ENCODE data around the gene CDK13. TPM values are rescaled to one million over a fixed set of nuclear protein-coding genes. Genes with fewer than 3 reads are reported as not detected.
"Not testable (repeated sequence)": the region's sequence is repeated elsewhere in the genome, so short reads cannot be mapped to it uniquely, and the experiment has no call there.

CDK13 gene
- total RNA-seq, 1 donor from 2014 or later: 68.6 TPM

- no peak for DNase-seq (ENCODE audit: low spot score in 2 of 2)
- Histone ChIP-seq H3K27ac (peak overlapping the region; percentile 87 to 90), H3K36me3 (no peaks in the 10 kb centered on the region), H3K9me3 (no peaks in the 10 kb centered on the region), H3K4me1 (peaks cover 0 to 19% of the 10 kb centered on the region in 2 donors), H3K27me3 (no peaks in the 10 kb centered on the region), H3K4me3 (peak overlapping the region; percentile 70 to 89)
- intact Hi-C loops (cut with DNase I): no loop called here
- TF ChIP-seq CTCF (IDR thresholded peaks at IDR 0.05): no peak
Measured at GRCh38 chr7:40135317-40135610, 185.2 kb downstream of the CDK13 start.

- peaks cover 0 to 14% of the 10 kb centered on the region in 2 donors for H3K4me1 ChIP-seq
- H3K4me3 ChIP-seq: no peak overlapping the region
- DNase-seq (ENCODE audit: low spot score in 2 of 2): no peak
- intact Hi-C loops (cut with DNase I): no loop called here
- H3K9me3 ChIP-seq: no peaks in the 10 kb centered on the region
- H3K36me3 ChIP-seq: no peaks in the 10 kb centered on the region
- H3K27me3 ChIP-seq: no peaks in the 10 kb centered on the region
- no peak overlapping the region for H3K27ac ChIP-seq
- no peak for TF ChIP-seq CTCF (IDR thresholded peaks at IDR 0.05)
Measured at GRCh38 chr7:40137563-40137962, 187.5 kb downstream of the CDK13 start.

- no peak overlapping the region for H3K27ac ChIP-seq
Measured at GRCh38 chr7:40138973-40139372, 188.9 kb downstream of the CDK13 start.

DNA sequence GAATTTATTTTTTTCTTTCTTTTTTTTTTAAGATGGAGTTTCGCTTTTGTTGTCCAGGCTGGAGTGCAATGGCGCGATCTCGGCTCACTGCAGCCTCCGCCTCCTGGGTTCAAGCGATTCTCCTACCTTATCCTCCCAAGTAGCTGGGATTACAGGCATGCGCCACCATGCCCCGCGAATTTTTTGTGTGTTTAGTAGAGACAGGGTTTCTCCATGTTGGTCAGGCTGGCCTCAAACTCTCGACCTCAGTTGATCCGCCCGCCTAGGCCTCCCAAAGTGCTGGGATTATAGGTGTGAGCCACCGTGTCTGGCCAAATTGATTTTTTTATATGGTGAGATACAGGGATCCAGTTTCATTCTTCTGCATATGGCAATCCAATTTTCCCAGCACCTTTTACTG is 189.8 kb downstream of the CDK13 start:
- H3K27ac ChIP-seq; H3K27me3 ChIP-seq; DNase-seq (ENCODE audit: low spot score in 2 of 2); H3K9me3 ChIP-seq; H3K36me3 ChIP-seq; H3K4me1 ChIP-seq; intact Hi-C loops (cut with DNase I); H3K4me3 ChIP-seq: not testable (repeated sequence)

More at GRCh38 chr7:40138973-40139372, 188.9 kb downstream of the CDK13 start:
- no peak for DNase-seq (ENCODE audit: low spot score in 2 of 2)
- intact Hi-C loops (cut with DNase I): no loop called here
- no peaks in the 10 kb centered on the region for H3K27me3 ChIP-seq
- H3K9me3 ChIP-seq: no peaks in the 10 kb centered on the region
- peaks cover 0 to 4% of the 10 kb centered on the region in 2 donors for H3K4me1 ChIP-seq
- no peak overlapping the region for H3K4me3 ChIP-seq
- TF ChIP-seq CTCF (IDR thresholded peaks at IDR 0.05): no peak
- no peaks in the 10 kb centered on the region for H3K36me3 ChIP-seq

GRCh38 chr7:40141916-40142315 is 191.9 kb downstream of the CDK13 start:
- H3K9me3 ChIP-seq; H3K4me3 ChIP-seq; H3K4me1 ChIP-seq; DNase-seq (ENCODE audit: low spot score in 2 of 2); intact Hi-C loops (cut with DNase I); H3K27ac ChIP-seq; H3K27me3 ChIP-seq; H3K36me3 ChIP-seq: not testable (repeated sequence)

- H3K4me3 ChIP-seq; H3K27ac ChIP-seq; H3K36me3 ChIP-seq; intact Hi-C loops (cut with DNase I); H3K27me3 ChIP-seq; H3K4me1 ChIP-seq; DNase-seq (ENCODE audit: low spot score in 2 of 2); H3K9me3 ChIP-seq: not testable (repeated sequence)
Measured at GRCh38 chr7:40145596-40146130, 195.6 kb downstream of the CDK13 start.

DNA sequence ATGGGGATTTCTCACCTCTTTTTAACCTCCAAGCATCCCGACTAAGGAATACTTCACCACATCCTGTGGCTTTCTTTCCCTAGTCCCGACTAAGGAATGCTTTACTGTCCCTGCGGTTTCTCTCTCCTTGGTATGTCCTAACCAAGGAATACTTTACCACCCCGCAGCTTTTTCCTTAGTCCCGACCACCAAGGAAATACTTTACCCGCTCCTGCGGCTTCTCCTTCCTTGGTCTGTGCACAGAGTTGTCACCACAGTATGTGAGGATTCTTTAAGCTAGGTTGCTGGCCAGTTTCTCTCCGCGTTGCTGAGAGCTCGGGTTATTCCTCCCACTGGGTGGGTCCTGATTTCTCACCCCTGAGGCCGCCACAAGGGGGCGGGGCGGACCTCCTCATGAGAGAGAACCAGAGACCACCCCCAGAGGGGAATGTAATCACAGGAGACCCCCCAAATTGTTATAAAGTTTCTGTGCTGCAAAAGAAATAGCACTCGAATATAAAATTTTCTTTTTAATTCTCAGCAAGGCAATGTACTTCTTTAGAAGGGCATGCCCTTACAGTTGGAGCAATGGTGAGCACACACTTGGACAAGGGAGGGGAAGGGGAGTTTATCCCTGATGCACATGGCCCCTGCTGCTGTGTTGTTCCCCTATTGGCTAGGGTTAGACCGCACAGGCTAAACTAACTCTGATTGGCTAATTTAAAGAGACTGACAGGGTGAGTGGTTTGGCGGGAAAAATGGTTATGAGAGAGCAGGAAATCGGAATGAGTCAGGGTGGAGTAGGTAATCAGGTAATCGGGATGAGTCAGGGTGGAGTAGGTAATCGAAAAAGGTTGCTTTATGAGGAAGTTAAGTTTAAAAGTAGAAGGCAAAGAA is 197.6 kb downstream of the CDK13 start:
- Histone ChIP-seq H3K9me3 (no peaks in the 10 kb centered on the region), H3K27ac (no peak overlapping the region), H3K4me1 (no peaks in the 10 kb centered on the region), H3K27me3 (no peaks in the 10 kb centered on the region), H3K4me3 (no peak overlapping the region), H3K36me3 (no peaks in the 10 kb centered on the region)
- intact Hi-C loops (cut with DNase I): no loop called here
- DNase-seq (ENCODE audit: low spot score in 2 of 2): no peak
- TF ChIP-seq CTCF (IDR thresholded peaks at IDR 0.05): no peak

- H3K4me1 ChIP-seq; intact Hi-C loops (cut with DNase I); H3K36me3 ChIP-seq; H3K4me3 ChIP-seq; H3K27ac ChIP-seq; H3K9me3 ChIP-seq; H3K27me3 ChIP-seq; DNase-seq (ENCODE audit: low spot score in 2 of 2): not testable (repeated sequence)
Measured at GRCh38 chr7:40148247-40148580, 198.2 kb downstream of the CDK13 start.
